Peyer's patch (tissue), 4 donors: ENCODE measurements around the gene RNF31. TPM values are rescaled to one million over a fixed set of nuclear protein-coding genes. Genes with fewer than 3 reads are reported as not detected.

Source experiments
- DNase-seq, 3 donors: peaks; one replicate each; pipeline ENCODE4 v3.0.0-alpha.2; 2017 to 2019
- H3K27ac ChIP-seq, 4 donors: fragments of 200-600 bp; sonication (generic); one replicate each; pipeline ENCODE4 v1.5.1; 2016 to 2019
- H3K27me3 ChIP-seq, 2 donors: fragments of 200-600 bp; sonication (generic); one replicate each; pipeline ENCODE4 v1.5.1; 2019
- H3K36me3 ChIP-seq, 3 donors: fragments of 200-600 bp; sonication (generic); one replicate each; pipeline ENCODE4 v1.5.1; 2016 to 2019
- H3K4me1 ChIP-seq, 4 donors: fragments of 200-600 bp; sonication (generic); one replicate each; pipeline ENCODE4 v1.5.1; 2016 to 2019
- H3K4me3 ChIP-seq, 4 donors: fragments of 200-600 bp; sonication (generic); 1 replicate in 3 of 4; 2 replicates in 1 of 4; pipeline ENCODE4 v1.5.1; 2016 to 2019; ENCODE audit warnings: mild to moderate bottlenecking in 1 of 4
- H3K9me3 ChIP-seq, 4 donors: fragments of 200-600 bp; sonication (generic); one replicate each; pipeline ENCODE4 v1.5.1; 2016 to 2019; ENCODE audit warnings: mild to moderate bottlenecking in 1 of 4
- POLR2A ChIP-seq, 2 donors: fragments of 450-650 bp; IDR thresholded peaks; one replicate each; pipeline ENCODE4 v1.5.1; 2017; ENCODE audit warnings: antibody characterized with exemption in 2 of 2, mild to moderate bottlenecking in 2 of 2, moderate library complexity in 2 of 2
- total RNA-seq, 4 donors: library from RNA; depleted of rRNA; stranded (reverse); fragments of >200 nt; gene quantifications; one replicate each; pipeline ENCODE4 v1.1.0, GENCODE V29; 2016
- TF ChIP-seq, protein P1 (sequence below), 6 experiments: fragments of 450-650 bp in 4 of 6; fragments of 200-600 bp in 2 of 6; sonication (generic) in 1 of 6; IDR thresholded peaks; one replicate each; pipeline ENCODE4 v1.5.1; 2017 to 2019; ENCODE audit warnings: antibody characterized with exemption in 6 of 6, mild to moderate bottlenecking in 3 of 6, moderate library complexity in 1 of 6

Gene RNF31
- total RNA-seq, 4 donors from 2014 or later: 46.4 to 90.8 (median 71.1) TPM

DNA sequence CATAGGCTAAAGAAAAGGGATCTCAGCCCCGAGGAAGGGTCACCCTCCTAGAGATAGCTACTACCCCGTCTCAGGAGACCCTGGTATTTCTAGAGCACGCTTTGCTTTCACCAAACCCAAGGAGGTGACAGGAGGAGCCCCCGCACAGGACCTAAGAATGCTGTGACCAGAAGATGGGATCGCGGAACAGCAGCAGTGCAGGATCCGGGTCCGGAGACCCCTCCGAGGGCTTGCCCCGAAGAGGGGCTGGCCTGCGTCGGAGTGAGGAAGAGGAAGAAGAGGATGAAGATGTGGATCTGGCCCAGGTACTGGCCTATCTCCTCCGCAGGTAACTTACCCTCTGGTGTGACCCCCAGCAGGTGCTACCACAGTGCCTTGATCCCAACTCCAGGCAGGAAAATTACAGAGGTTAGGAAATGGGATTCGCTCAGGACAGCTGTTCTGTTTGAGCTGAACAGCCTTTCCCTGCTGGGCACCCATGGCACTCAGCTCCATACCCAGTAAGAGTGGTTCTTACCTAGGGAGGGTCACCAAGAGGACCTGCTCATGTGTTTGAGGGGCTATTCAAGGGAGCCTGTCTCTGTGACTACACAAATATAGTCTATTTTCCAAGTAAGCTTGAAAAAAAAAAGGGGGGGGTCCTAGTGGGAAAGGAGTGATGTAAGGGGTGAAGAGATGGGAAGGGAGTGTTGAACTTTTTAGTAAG is 31.7 kb upstream of the RNF31 start:
- TF ChIP-seq, protein P1, sequence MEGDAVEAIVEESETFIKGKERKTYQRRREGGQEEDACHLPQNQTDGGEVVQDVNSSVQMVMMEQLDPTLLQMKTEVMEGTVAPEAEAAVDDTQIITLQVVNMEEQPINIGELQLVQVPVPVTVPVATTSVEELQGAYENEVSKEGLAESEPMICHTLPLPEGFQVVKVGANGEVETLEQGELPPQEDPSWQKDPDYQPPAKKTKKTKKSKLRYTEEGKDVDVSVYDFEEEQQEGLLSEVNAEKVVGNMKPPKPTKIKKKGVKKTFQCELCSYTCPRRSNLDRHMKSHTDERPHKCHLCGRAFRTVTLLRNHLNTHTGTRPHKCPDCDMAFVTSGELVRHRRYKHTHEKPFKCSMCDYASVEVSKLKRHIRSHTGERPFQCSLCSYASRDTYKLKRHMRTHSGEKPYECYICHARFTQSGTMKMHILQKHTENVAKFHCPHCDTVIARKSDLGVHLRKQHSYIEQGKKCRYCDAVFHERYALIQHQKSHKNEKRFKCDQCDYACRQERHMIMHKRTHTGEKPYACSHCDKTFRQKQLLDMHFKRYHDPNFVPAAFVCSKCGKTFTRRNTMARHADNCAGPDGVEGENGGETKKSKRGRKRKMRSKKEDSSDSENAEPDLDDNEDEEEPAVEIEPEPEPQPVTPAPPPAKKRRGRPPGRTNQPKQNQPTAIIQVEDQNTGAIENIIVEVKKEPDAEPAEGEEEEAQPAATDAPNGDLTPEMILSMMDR (IDR thresholded peaks at IDR 0.05): no peak
- no peak for TF ChIP-seq POLR2A (IDR thresholded peaks at IDR 0.05)
- peaks cover 0 to 39% (median 3%) of the 10 kb centered on the region in 3 donors for H3K36me3 ChIP-seq
- H3K9me3 ChIP-seq: no peaks in the 10 kb centered on the region
- peak overlapping the region; percentile 50 to 89 (median 72) for H3K4me3 ChIP-seq
- H3K27ac ChIP-seq: peak overlapping the region; percentile 94 to 99 (median 97)
- H3K27me3 ChIP-seq: no peaks in the 10 kb centered on the region
- H3K4me1 ChIP-seq: peaks cover 0 to 25% (median 10%) of the 10 kb centered on the region in 4 donors
- no peak for DNase-seq

DNA sequence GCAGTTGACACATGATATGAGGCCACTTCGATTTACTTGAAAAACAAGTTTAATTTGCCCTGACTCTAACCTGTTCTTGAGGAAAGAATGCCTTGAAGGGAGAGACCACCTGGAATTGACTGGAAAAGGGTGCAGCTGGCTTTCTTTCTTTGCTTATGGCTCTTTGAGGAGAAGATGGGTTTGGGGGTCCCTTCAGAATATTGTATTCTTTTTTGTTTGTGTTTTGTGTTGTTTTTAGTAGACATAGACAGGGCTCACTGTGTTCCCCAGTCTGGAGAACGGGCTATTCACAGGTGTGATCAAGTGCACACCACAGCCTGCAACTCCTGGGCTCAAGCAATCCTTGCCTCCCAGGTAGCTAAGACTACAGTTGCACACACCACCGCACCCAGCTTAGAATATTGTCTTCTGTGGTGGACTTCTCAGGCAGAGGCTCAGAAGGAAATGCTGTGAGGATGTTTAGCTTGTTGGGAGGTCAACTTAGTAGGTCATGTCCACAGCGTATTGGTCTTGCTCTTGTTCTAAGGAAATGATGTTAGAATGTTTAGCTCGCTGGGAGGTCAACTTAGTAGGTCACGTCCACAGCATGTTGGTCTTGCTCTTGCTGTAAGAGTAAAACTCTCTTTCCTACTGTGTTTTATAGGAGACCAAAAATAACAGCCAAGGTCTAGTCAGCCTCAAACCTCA is 31.0 kb upstream of the RNF31 start:
- Histone ChIP-seq H3K9me3 (no peaks in the 10 kb centered on the region), H3K4me3 (peak overlapping the region; percentile 50 to 89 (median 72)), H3K36me3 (peaks cover 0 to 46% (median 3%) of the 10 kb centered on the region in 3 donors), H3K27ac (peak overlapping the region in 1 of 4 donors; percentile 99), H3K4me1 (peaks cover 0 to 25% (median 10%) of the 10 kb centered on the region in 4 donors), H3K27me3 (no peaks in the 10 kb centered on the region)
- no peak for TF ChIP-seq POLR2A (IDR thresholded peaks at IDR 0.05)
- TF ChIP-seq, protein P1 (IDR thresholded peaks at IDR 0.05): no peak
- no peak for DNase-seq

DNA sequence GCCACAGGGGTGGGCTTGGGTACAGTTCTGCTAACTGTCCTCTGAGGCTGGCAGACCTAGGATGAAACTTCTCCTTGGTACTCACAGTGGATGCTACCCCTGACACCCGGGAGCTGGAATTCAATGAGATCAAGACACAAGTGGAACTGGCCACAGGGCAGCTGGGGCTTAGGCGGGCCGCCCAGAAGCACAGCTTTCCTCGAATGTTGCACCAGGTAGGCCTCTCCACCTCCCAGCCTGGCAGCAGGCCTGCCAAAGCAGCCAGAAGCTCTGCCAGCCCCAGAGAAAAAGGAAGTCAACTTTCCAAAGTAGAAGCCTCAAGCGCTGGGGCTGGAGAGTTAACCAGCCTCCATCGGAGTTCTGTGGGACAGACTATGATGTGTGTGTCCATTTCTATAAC is 30.1 kb upstream of the RNF31 start:
- H3K4me1 ChIP-seq: peaks cover 0 to 25% (median 10%) of the 10 kb centered on the region in 4 donors
- no peak for DNase-seq
- H3K4me3 ChIP-seq: peak overlapping the region in 2 of 4 donors; percentile 63 to 89
- no peak for TF ChIP-seq POLR2A (IDR thresholded peaks at IDR 0.05)
- TF ChIP-seq, protein P1 (IDR thresholded peaks at IDR 0.05): no peak
- H3K9me3 ChIP-seq: no peaks in the 10 kb centered on the region
- H3K36me3 ChIP-seq: peaks cover 0 to 55% (median 3%) of the 10 kb centered on the region in 3 donors
- H3K27ac ChIP-seq: no peak overlapping the region
- H3K27me3 ChIP-seq: no peaks in the 10 kb centered on the region

DNA sequence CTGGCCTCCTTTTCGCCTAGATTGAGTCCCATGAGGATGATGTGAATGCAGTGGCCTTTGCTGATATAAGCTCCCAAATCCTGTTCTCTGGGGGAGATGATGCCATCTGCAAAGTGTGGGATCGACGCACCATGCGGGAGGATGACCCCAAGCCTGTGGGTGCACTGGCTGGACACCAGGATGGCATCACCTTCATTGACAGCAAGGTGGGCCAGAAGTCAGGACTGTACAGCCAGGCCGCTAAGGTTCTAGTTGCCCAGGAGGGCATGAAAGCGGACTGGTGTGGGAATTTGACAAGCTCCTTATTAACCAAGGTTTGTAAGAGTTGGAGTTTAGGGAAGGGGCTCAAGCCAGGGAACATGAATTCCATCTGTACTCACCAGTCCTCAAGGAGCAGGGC is 27.6 kb upstream of the RNF31 start:
- no peaks in the 10 kb centered on the region for H3K9me3 ChIP-seq
- no peak for DNase-seq
- peaks cover 0 to 80% (median 3%) of the 10 kb centered on the region in 3 donors for H3K36me3 ChIP-seq
- no peak overlapping the region for H3K4me3 ChIP-seq
- H3K4me1 ChIP-seq: peaks cover 0 to 21% (median 8%) of the 10 kb centered on the region in 4 donors
- TF ChIP-seq POLR2A (IDR thresholded peaks at IDR 0.05): no peak
- TF ChIP-seq, protein P1 (IDR thresholded peaks at IDR 0.05): no peak
- no peaks in the 10 kb centered on the region for H3K27me3 ChIP-seq
- H3K27ac ChIP-seq: no peak overlapping the region

DNA sequence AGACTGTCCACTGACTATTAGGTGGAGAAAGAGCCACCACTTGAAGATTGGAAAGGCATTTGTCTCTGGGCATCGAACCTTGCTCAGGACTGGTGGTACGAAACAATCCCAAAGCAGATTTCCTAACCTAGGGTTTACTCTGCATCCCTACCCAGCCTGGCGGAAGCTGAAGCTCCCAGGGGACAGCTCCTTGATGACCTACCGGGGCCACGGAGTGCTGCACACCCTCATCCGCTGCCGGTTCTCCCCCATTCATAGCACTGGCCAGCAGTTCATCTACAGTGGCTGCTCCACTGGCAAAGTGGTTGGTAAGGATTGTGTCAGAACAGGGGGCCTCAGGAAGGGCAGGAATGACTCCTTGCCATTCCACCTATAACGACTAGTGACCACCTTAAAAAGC is 26.1 kb upstream of the RNF31 start:
- DNase-seq: no peak
- Histone ChIP-seq H3K4me3 (no peak overlapping the region), H3K27me3 (no peaks in the 10 kb centered on the region), H3K27ac (no peak overlapping the region), H3K4me1 (peaks cover 0 to 12% (median 2%) of the 10 kb centered on the region in 4 donors), H3K36me3 (peaks cover 0 to 80% (median 3%) of the 10 kb centered on the region in 3 donors), H3K9me3 (no peaks in the 10 kb centered on the region)
- no peak for TF ChIP-seq POLR2A (IDR thresholded peaks at IDR 0.05)
- TF ChIP-seq, protein P1 (IDR thresholded peaks at IDR 0.05): no peak
